Body of pancreas (tissue), 4 donors: ENCODE measurements around the gene PPP4R4.

ENCODE experiments used
- POLR2A ChIP-seq, 3 donors: fragments of 450-650 bp; IDR thresholded peaks; one replicate each; pipeline ENCODE4 v1.6.1; 2016; ENCODE audit warnings: antibody characterized with exemption in 3 of 3, mild to moderate bottlenecking in 2 of 3
- TF ChIP-seq, protein P1 (sequence below), 7 experiments: fragments of 450-650 bp in 4 of 7; fragments of 200-600 bp in 3 of 7; sonication (generic) in 3 of 7; IDR thresholded peaks; one replicate each; pipeline ENCODE4 v1.5.1; 2016 to 2019; ENCODE audit warnings: antibody characterized with exemption in 7 of 7

DNA sequence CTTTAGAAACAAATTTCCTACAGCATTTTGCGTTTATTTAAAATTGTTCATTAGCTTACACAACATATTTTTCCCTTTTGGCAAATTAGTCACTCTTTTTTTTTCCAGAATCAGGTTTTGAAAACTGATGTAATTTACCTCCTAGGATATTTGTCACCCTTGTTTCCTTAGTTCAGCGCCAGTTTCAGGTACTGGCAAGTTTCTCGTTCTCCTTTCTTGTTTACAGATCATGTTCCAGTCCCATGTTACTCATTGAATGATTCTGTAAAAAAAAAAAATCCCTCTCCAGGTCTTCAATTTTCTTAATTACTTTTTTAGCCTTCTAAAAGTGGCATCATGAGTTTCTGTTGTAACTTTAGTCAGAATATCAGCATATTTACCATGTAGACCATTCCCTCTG is 2.7 kb downstream of the PPP4R4 start:
- no peak for TF ChIP-seq POLR2A (IDR thresholded peaks at IDR 0.05)
- TF ChIP-seq, protein P1, sequence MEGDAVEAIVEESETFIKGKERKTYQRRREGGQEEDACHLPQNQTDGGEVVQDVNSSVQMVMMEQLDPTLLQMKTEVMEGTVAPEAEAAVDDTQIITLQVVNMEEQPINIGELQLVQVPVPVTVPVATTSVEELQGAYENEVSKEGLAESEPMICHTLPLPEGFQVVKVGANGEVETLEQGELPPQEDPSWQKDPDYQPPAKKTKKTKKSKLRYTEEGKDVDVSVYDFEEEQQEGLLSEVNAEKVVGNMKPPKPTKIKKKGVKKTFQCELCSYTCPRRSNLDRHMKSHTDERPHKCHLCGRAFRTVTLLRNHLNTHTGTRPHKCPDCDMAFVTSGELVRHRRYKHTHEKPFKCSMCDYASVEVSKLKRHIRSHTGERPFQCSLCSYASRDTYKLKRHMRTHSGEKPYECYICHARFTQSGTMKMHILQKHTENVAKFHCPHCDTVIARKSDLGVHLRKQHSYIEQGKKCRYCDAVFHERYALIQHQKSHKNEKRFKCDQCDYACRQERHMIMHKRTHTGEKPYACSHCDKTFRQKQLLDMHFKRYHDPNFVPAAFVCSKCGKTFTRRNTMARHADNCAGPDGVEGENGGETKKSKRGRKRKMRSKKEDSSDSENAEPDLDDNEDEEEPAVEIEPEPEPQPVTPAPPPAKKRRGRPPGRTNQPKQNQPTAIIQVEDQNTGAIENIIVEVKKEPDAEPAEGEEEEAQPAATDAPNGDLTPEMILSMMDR (IDR thresholded peaks at IDR 0.05): no peak
